ENCODE measurements around the gene SLC12A2.

The SLC12A2 gene

GRCh38 chr5:128228521-128228920 is 145.0 kb downstream of the SLC12A2 start:
- FAIRE-seq = peak; percentile 78

- no peak for FAIRE-seq
Measured at GRCh38 chr5:128234928-128235641, 151.5 kb downstream of the SLC12A2 start.

GRCh38 chr5:128236334-128236733 is 152.8 kb downstream of the SLC12A2 start:
- no peak for FAIRE-seq

GRCh38 chr5:128237000-128237399 is 153.4 kb downstream of the SLC12A2 start:
- no peak for FAIRE-seq

GRCh38 chr5:128237546-128237945 is 154.0 kb downstream of the SLC12A2 start:
- peak; percentile 87 for FAIRE-seq

All from endometrium (tissue), 2 donors.